GM12878 (cell line): ENCODE measurements around the gene AXL. TPM values are rescaled to one million over a fixed set of nuclear protein-coding genes. Genes with fewer than 3 reads are reported as not detected.
A peak's percentile ranks its signal among the peaks of the same experiment; 100 is the strongest.

Experiments used
- ATAC-seq: fragments of 200-7000 bp; cut with Tn5 transposase; 3 replicates; pipeline ENCODE4 v1.9.1; 2020; ENCODE audit warnings: mild to moderate bottlenecking, moderate library complexity
- BruUV-seq: library from RNA; stranded (reverse); fragments of 400-500 nt; replicated peaks from 2 replicates; lab custom pipeline; 2021; lab: Mats Ljungman, UMichigan
- CTCF ChIA-PET: fragments of 300-600 bp; sonication (Branson Sonifier 250); formaldehyde crosslinking; extraction: SDS; loops from one replicate; lab custom pipeline; 2021; ENCODE audit warnings: inconsistent platforms; lab: Yijun Ruan, JAX
- POLR2A ChIA-PET: fragments of 350-600 bp; formaldehyde crosslinking; extraction: SDS; loops from one replicate; lab custom pipeline; 2021; ENCODE audit warnings: inconsistent platforms; lab: Charles Lee
- RAD21 ChIA-PET: fragments of 300-600 bp; sonication (Branson Sonifier 250); formaldehyde crosslinking; loops from one replicate; lab custom pipeline; 2023; ENCODE audit warnings: antibody characterized with exemption; ENCODE audit not compliant: unreplicated experiment; lab: Charles Lee
- SMC1A ChIA-PET: fragments of 300-600 bp; sonication (Branson Sonifier 250); formaldehyde crosslinking; loops from one replicate; lab custom pipeline; 2023; ENCODE audit not compliant: unreplicated experiment, uncharacterized antibody; lab: Charles Lee
- DNase-seq: peaks from one replicate; pipeline ENCODE4 v3.0.0-alpha.2; 2011; ENCODE audit warnings: low read depth, low spot score
- FAIRE-seq: peaks from 3 replicates; lab custom pipeline; 2011; peaks lifted over from hg19 to GRCh38; lab: Jason Lieb, UNC
- H2AFZ ChIP-seq: 2 replicates; pipeline ENCODE4 v1.6.0; 2011; ENCODE audit warnings: low read depth, low read length, control low read depth; ENCODE audit not compliant: control insufficient read depth
- H3K27ac ChIP-seq: 2 replicates; pipeline ENCODE4 v1.5.1; 2011; ENCODE audit warnings: control low read depth; ENCODE audit not compliant: control insufficient read depth, insufficient read depth
- H3K27me3 ChIP-seq, 2 experiments: replicated peaks in 1 of 2; 2 replicates each; pipeline versions ENCODE4 v1.6.0 to v1.6.1; 2011; ENCODE audit warnings: low read length in 1 of 2; ENCODE audit not compliant: control insufficient read depth in 2 of 2, insufficient read depth in 2 of 2
- H3K36me3 ChIP-seq, 2 experiments: 2 replicates each; pipeline ENCODE4 v1.5.1; 2011; ENCODE audit warnings: low read length in 1 of 2; ENCODE audit not compliant: control insufficient read depth in 2 of 2, insufficient read depth in 2 of 2
- H3K4me1 ChIP-seq: 2 replicates; pipeline ENCODE4 v1.6.1; 2011; ENCODE audit warnings: mild to moderate bottlenecking, low read length, moderate library complexity, mixed read lengths; ENCODE audit not compliant: control insufficient read depth, insufficient read depth
- H3K4me2 ChIP-seq: 2 replicates; pipeline ENCODE4 v1.6.0; 2011; ENCODE audit warnings: control low read depth; ENCODE audit not compliant: control insufficient read depth, insufficient read depth
- H3K4me3 ChIP-seq: fragments of 200-600 bp; sonication (generic); 2 replicates; pipeline ENCODE4 v1.5.1; 2016
- H3K79me2 ChIP-seq: 2 replicates; pipeline ENCODE4 v1.6.0; 2011; ENCODE audit warnings: low read length; ENCODE audit not compliant: control insufficient read depth, insufficient read depth
- H3K9ac ChIP-seq: 2 replicates; pipeline ENCODE4 v1.8.0; 2011; ENCODE audit warnings: low read length, control low read depth, mixed read lengths; ENCODE audit not compliant: control insufficient read depth, insufficient read depth
- H3K9me3 ChIP-seq: replicated peaks from 3 replicates; pipeline ENCODE4 v1.5.1; 2011; ENCODE audit warnings: mild to moderate bottlenecking, low read length; ENCODE audit not compliant: control insufficient read depth, insufficient read depth
- H4K20me1 ChIP-seq: 2 replicates; pipeline ENCODE4 v1.6.0; 2011; ENCODE audit not compliant: control insufficient read depth, insufficient read depth
- E4F1 ChIP-seq: fragments of 450-650 bp; IDR thresholded peaks from 2 replicates; pipeline ENCODE4 v1.6.1; 2018; ENCODE audit warnings: borderline replicate concordance, mild to moderate bottlenecking; ENCODE audit not compliant: partially characterized antibody
- HDAC6 ChIP-seq: fragments of 200-600 bp; sonication (generic); IDR thresholded peaks from one replicate; pipeline ENCODE4 v1.8.0; 2017; ENCODE audit warnings: antibody characterized with exemption; ENCODE audit not compliant: unreplicated experiment
- MLLT1 ChIP-seq: fragments of 450-650 bp; IDR thresholded peaks from 2 replicates; pipeline ENCODE4 v1.6.1; 2016; ENCODE audit warnings: mild to moderate bottlenecking
- POLR2A ChIP-seq: IDR thresholded peaks from 2 replicates; pipeline ENCODE4 v1.6.1; 2011; ENCODE audit warnings: low read depth, mild to moderate bottlenecking, low read length
- POU2F2 ChIP-seq: IDR thresholded peaks from 3 replicates; pipeline ENCODE4 v1.6.1; 2011; ENCODE audit warnings: low read depth, mild to moderate bottlenecking, low read length, borderline replicate concordance
- RAD21 ChIP-seq: IDR thresholded peaks from 2 replicates; pipeline ENCODE4 v1.6.1; 2011; ENCODE audit warnings: mild to moderate bottlenecking, low read depth, low read length, moderate library complexity; ENCODE audit not compliant: insufficient read depth
- SMAD1 ChIP-seq: fragments of 450-650 bp; IDR thresholded peaks from 2 replicates; pipeline ENCODE4 v1.6.1; 2018; ENCODE audit warnings: mild to moderate bottlenecking, low read depth; ENCODE audit not compliant: partially characterized antibody
- TARDBP ChIP-seq: IDR thresholded peaks from 2 replicates; pipeline ENCODE4 v1.6.1; 2016; ENCODE audit warnings: borderline replicate concordance
- ZBED1 ChIP-seq: IDR thresholded peaks from 2 replicates; pipeline ENCODE4 v1.6.1; 2016; ENCODE audit warnings: borderline replicate concordance
- ZNF687 ChIP-seq: fragments of 450-650 bp; IDR thresholded peaks from 2 replicates; pipeline ENCODE4 v1.6.1; 2017; ENCODE audit warnings: mild to moderate bottlenecking, moderate library complexity
- WGBS: methylation state at CpG from one replicate; pipeline ENCODE4 v1.1.6; 2016; ENCODE audit warnings: low lambda C conversion rate; ENCODE audit not compliant: insufficient replicate concordance, insufficient coverage; ENCODE audit errors: missing lambda C conversion rate; 5-methylcytosine and 5-hydroxymethylcytosine counted together
- in situ Hi-C: fragments of 300-500 bp; cut with MboI; formaldehyde crosslinking; loops from 9 replicates; pipeline ENCODE4 v1.14.3; 2018; ENCODE audit warnings: mixed read lengths
- intact Hi-C: fragments of 100-400 bp; cut with micrococcal nuclease; formaldehyde crosslinking; loops from one replicate; pipeline ENCODE4 v1.14.2; 2022; ENCODE audit not compliant: unreplicated experiment
- polyA plus RNA-seq, 11 experiments: library from polyadenylated mRNA; depleted of rRNA in 4 of 11; unstranded in 6 of 11; stranded (reverse) in 5 of 11; fragments of >200 nt; fragmentation: Nextera tagmentation in 4 of 11; fragmentation: Illumina TruSeq in 1 of 11; extraction: Ambion mirVana in 4 of 11; extraction: Trizol in 1 of 11; gene quantifications; 1 replicate in 1 of 11; 2 replicates in 10 of 11; pipeline versions ENCODE4 v1.2.1 to v1.2.3, GENCODE V29; 2011 to 2016; ENCODE audit warnings: inconsistent platforms in 2 of 11, missing spikeins in 2 of 11, low read depth in 1 of 11
- total RNA-seq, 4 experiments: library from RNA; depleted of rRNA in 3 of 4; stranded (reverse); fragments of >200 nt in 3 of 4; fragmentation: Illumina TruSeq in 1 of 4; extraction: Trizol in 1 of 4; gene quantifications; 2 replicates each; pipeline versions ENCODE4 v1.2.1 to v1.2.3, GENCODE V29; 2013 to 2021

Gene AXL
- total and polyA plus RNA-seq, 10 of the 15 experiments (the other 5 are each of a cell fraction or from before 2014, with no cell fraction given), result under 0.01 to 0.33 (median 0.07) TPM; not detected in 4

- TF ChIP-seq MLLT1 (0 out of 2 replicates have a peak, but pooled peaks have one; percentile 22), SMAD1 (no peak), HDAC6 (no peak)
Measured at GRCh38 chr19:41308450-41309179, 89.6 kb downstream of the AXL start (continued).

- Histone ChIP-seq H3K27me3 (no peaks in the 10 kb centered on the region), H2AFZ (peak overlapping the region; percentile 92), H3K9me3 (no peaks in the 10 kb centered on the region), H3K79me2 (peaks cover 35% of the 10 kb centered on the region), H3K4me3 (peak overlapping the region; percentile 98), H3K36me3 (peaks cover 23 to 24% of the 10 kb centered on the region in 2 experiments), H3K4me2 (peak overlapping the region; percentile 92), H3K4me1 (peaks cover 35% of the 10 kb centered on the region), H4K20me1 (no peaks in the 10 kb centered on the region), H3K27ac (peak overlapping the region; percentile 97), H3K9ac (peak overlapping the region; percentile 99)
- ATAC-seq (peak; percentile 17), FAIRE-seq (no peak), DNase-seq (no peak)
- SMC1A ChIA-PET, result interaction anchor here (0.5 to 4.0 kb wide), 10 partner anchors 8 to 633 kb away, joined by 3 to 36 read pairs (median 4); partner anchors contain the start of gene HNRNPUL1
- intact Hi-C loops (loop anchor here (5.0 kb wide), 1 partner anchor 43 kb away; the partner anchor contains the start of gene TGFB1), in situ Hi-C loops (loop anchor here (5.0 kb wide), 1 partner anchor 107 kb away; no protein-coding TSS in a partner anchor)
- BruUV-seq, result TSS peak; percentile 87
- WGBS, result 4% methylated on average over 26 of the region's 26 CpGs
- RAD21 ChIA-PET, result interaction anchor here (0.8 to 4.8 kb wide), 10 partner anchors 9 to 182 kb away, joined by 3 to 42 read pairs (median 6); partner anchors contain the start of genes B9D2, DMAC2 and HNRNPUL1
- POLR2A ChIA-PET, result interaction anchor here (0.5 to 2.1 kb wide), 9 partner anchors 42 to 375 kb away, joined by 3 to 13 read pairs (median 5); partner anchors contain the start of gene HNRNPUL1
- CTCF ChIA-PET, result interaction anchor here (0.6 to 7.2 kb wide), 24 partner anchors 8 to 762 kb away, joined by 3 to 84 read pairs (median 5); partner anchors contain the start of genes DMAC2 and HNRNPUL1
- TF ChIP-seq ZBED1, result peak; percentile 60; the same call in 1 of the 2 replicates
- TF ChIP-seq E4F1, result no peak
- no peak for TF ChIP-seq RAD21
- TF ChIP-seq POU2F2, result 0 out of 3 replicates have a peak, but pooled peaks have one; percentile 16
- TF ChIP-seq TARDBP, result no peak
- peak; percentile 42 for TF ChIP-seq POLR2A
- TF ChIP-seq ZNF687, result no peak
Measured at GRCh38 chr19:41309180-41310032, 90.4 kb downstream of the AXL start.
